Caco-2 (cell line): ENCODE measurements around the gene DPH1. TPM values are rescaled to one million over a fixed set of nuclear protein-coding genes. Genes with fewer than 3 reads are reported as not detected.

Experiments used
- BruUV-seq: library from RNA; stranded (reverse); fragments of 400-500 nt; replicated peaks from 2 replicates; lab custom pipeline; 2021; lab: Mats Ljungman, UMichigan
- CTCF ChIA-PET: fragments of 300-600 bp; sonication (Branson Sonifier 250); formaldehyde crosslinking; loops from one replicate; lab custom pipeline; 2022; ENCODE audit warnings: antibody characterized with exemption; lab: Charles Lee
- POLR2A ChIA-PET: fragments of 300-600 bp; sonication (Branson Sonifier 250); formaldehyde crosslinking; loops from one replicate; lab custom pipeline; 2022; ENCODE audit warnings: antibody characterized with exemption; lab: Charles Lee
- DNase-seq, 2 experiments: peaks; one replicate each; pipeline versions ENCODE4 v3.0.0 to v3.0.0-alpha.2; 2020 to 2022
- H3K27me3 ChIP-seq: replicated peaks from 2 replicates; pipeline ENCODE4 v1.6.0; 2011; ENCODE audit warnings: low read length; ENCODE audit not compliant: control insufficient read depth, insufficient read depth
- H3K36me3 ChIP-seq: 2 replicates; pipeline ENCODE4 v1.5.1; 2011; ENCODE audit warnings: low read length; ENCODE audit not compliant: control insufficient read depth, insufficient read depth
- H3K4me1 ChIP-seq: fragments of 250-450 bp; sonication (Bioruptor Pico); 2 replicates; pipeline ENCODE4 v1.5.1; 2020; ENCODE audit warnings: mild to moderate bottlenecking
- H3K4me3 ChIP-seq: 2 replicates; pipeline ENCODE4 v1.5.1; 2011; ENCODE audit warnings: low read depth, mild to moderate bottlenecking, control low read depth, low read length
- H3K9me3 ChIP-seq: fragments of 250-450 bp; sonication (Bioruptor Pico); 2 replicates; pipeline ENCODE4 v1.5.1; 2020; ENCODE audit warnings: mild to moderate bottlenecking, moderate library complexity
- H3K27ac Mint-ChIP-seq: one replicate; pipeline ENCODE4 v1.8.0; 2022; ENCODE audit warnings: mixed read lengths; ENCODE audit not compliant: unreplicated experiment
- H3K27me3 Mint-ChIP-seq: one replicate; pipeline ENCODE4 v1.8.0; 2022; ENCODE audit warnings: mixed read lengths; ENCODE audit not compliant: insufficient read depth, unreplicated experiment
- H3K36me3 Mint-ChIP-seq: one replicate; pipeline ENCODE4 v1.8.0; 2022; ENCODE audit warnings: mild to moderate bottlenecking, mixed read lengths; ENCODE audit not compliant: insufficient read depth, unreplicated experiment
- H3K4me1 Mint-ChIP-seq: one replicate; pipeline ENCODE4 v1.8.0; 2022; ENCODE audit warnings: low read depth, mixed read lengths; ENCODE audit not compliant: unreplicated experiment
- H3K4me3 Mint-ChIP-seq: one replicate; pipeline ENCODE4 v1.8.0; 2022; ENCODE audit warnings: mild to moderate bottlenecking, moderate library complexity, mixed read lengths; ENCODE audit not compliant: unreplicated experiment
- H3K9me3 Mint-ChIP-seq: one replicate; pipeline ENCODE4 v1.8.0; 2022; ENCODE audit warnings: mixed read lengths; ENCODE audit not compliant: unreplicated experiment
- intact Hi-C: fragments of 100-400 bp; cut with micrococcal nuclease; formaldehyde crosslinking; loops from one replicate; pipeline ENCODE4 v1.10.0; 2022; ENCODE audit not compliant: unreplicated experiment
- total RNA-seq: library from RNA; stranded (reverse); gene quantifications from 2 replicates; pipeline ENCODE4 v1.2.3, GENCODE V29; 2022
- TF ChIP-seq, protein P1 (sequence below), 2 experiments: fragments of 200-600 bp in 1 of 2; IDR thresholded peaks; 1 replicate in 1 of 2; 2 replicates in 1 of 2; pipeline versions ENCODE4 v1.5.1 to v1.8.0; 2011 to 2022; ENCODE audit warnings: antibody characterized with exemption in 1 of 2, control low read depth in 1 of 2, inconsistent platforms in 1 of 2, low read depth in 1 of 2, low read length in 1 of 2, mild to moderate bottlenecking in 1 of 2, moderate library complexity in 1 of 2; ENCODE audit not compliant: insufficient read depth in 1 of 2, severe bottlenecking in 1 of 2, unreplicated experiment in 1 of 2

DPH1 gene
- total RNA-seq, 1 experiment from 2014 or later, result 52.0 TPM

DNA sequence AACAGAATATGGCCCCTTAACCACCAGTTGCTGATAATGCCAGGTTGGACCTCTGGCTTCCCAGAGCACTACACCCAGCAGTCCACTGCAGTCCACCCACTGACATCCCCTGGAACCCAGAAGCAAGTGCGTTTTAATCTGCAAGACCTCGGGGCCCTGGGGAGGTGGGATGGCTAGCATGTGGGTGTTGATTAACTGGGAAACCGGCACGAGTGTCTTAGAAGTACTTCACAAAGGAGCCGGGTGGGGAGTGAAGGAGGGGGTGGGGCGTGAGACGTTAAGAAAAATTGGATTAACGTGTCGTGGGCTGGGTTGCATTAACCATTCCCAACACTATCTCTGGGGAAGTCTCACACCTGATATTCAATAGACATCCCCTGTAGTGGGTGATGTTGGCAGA lies 18.9 kb downstream of the DPH1 start:
- Mint-ChIP-seq H3K4me3 (peak overlapping the region; percentile 70), H3K36me3 (peaks cover 27% of the 10 kb centered on the region), H3K27me3 (peaks cover 12% of the 10 kb centered on the region), H3K4me1 (no peaks in the 10 kb centered on the region), H3K27ac (peak overlapping the region; percentile 49), H3K9me3 (no peaks in the 10 kb centered on the region)
- Histone ChIP-seq H3K27me3 (no peaks in the 10 kb centered on the region), H3K4me3 (peak overlapping the region; percentile 53), H3K4me1 (peaks cover 16% of the 10 kb centered on the region), H3K9me3 (no peaks in the 10 kb centered on the region), H3K36me3 (no peaks in the 10 kb centered on the region)
- POLR2A ChIA-PET, result no interaction called here
- intact Hi-C loops, result no loop called here
- no TSS peak for BruUV-seq
- TF ChIP-seq, protein P1, sequence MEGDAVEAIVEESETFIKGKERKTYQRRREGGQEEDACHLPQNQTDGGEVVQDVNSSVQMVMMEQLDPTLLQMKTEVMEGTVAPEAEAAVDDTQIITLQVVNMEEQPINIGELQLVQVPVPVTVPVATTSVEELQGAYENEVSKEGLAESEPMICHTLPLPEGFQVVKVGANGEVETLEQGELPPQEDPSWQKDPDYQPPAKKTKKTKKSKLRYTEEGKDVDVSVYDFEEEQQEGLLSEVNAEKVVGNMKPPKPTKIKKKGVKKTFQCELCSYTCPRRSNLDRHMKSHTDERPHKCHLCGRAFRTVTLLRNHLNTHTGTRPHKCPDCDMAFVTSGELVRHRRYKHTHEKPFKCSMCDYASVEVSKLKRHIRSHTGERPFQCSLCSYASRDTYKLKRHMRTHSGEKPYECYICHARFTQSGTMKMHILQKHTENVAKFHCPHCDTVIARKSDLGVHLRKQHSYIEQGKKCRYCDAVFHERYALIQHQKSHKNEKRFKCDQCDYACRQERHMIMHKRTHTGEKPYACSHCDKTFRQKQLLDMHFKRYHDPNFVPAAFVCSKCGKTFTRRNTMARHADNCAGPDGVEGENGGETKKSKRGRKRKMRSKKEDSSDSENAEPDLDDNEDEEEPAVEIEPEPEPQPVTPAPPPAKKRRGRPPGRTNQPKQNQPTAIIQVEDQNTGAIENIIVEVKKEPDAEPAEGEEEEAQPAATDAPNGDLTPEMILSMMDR (IDR thresholded peaks at IDR 0.05; ENCODE audit: insufficient read depth in 1 of 2, low read depth in 1 of 2, low read length in 1 of 2, severe bottlenecking in 1 of 2, unreplicated experiment in 1 of 2), result no peak
- no peak for DNase-seq
- CTCF ChIA-PET, result interaction anchor here (1.2 kb wide), 1 partner anchor 140 kb away, joined by 4 read pairs; no protein-coding TSS in a partner anchor

DNA sequence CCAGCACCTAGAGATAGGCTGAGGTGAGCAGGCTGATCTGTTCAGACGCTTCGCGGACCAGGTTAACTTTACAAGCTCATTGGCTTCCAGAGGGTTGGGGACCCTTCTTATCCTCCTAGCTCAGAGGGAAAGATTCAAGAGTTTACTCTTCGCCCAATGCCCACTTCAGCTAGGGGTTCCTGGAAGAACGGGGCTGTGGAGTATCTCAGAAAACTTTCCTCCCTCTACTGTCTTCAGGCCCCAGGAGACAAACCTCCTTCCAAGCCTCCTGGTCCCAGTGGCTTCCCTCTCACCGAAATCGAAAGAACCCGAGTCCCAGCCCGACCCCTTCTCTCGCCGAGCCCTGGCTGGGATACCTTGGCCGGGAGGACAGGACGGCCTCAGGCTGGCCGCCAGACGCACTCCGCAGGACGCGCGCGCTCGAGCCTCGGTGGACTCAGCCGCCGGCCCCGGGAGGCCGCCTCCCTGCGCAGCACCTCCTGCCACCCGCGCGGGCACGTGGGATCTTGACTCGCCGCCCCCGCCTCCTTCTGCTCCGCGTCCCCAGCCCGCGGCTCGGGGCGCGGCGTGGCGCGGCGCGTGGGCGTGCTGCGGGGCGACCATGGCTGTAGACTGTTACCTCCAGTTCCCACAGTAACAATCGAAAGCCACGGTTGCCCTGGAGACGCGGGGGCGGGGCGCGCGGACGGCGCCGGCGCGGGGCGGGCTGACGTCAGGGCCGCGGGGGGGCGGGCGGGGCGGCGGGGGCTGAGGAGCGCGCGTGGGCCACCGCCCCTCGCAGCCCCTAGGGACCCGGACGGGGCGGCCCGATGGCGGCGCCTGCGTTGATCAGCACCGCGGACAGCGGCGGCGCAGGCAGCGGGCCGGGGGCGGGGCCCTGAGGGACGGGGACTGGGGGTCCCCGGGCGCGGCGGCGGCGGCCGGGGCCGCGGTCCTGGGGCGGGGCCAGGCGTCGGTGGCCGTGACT lies 19.7 kb downstream of the DPH1 start:
- Mint-ChIP-seq H3K27me3 (peaks cover 12% of the 10 kb centered on the region), H3K27ac (peak overlapping the region; percentile 49)
- H3K4me3 ChIP-seq, result peak overlapping the region; percentile 53

More for the DNA sequence above, 19.7 kb downstream of the DPH1 start:
- Histone ChIP-seq H3K36me3 (no peaks in the 10 kb centered on the region), H3K9me3 (no peaks in the 10 kb centered on the region), H3K27me3 (no peaks in the 10 kb centered on the region), H3K4me1 (peaks cover 16% of the 10 kb centered on the region)
- TF ChIP-seq, protein P1 (IDR thresholded peaks at IDR 0.05; ENCODE audit: insufficient read depth in 1 of 2, low read depth in 1 of 2, low read length in 1 of 2, severe bottlenecking in 1 of 2, unreplicated experiment in 1 of 2), result no peak
- BruUV-seq, result TSS peak; percentile 51
- Mint-ChIP-seq H3K4me3 (peak overlapping the region; percentile 70), H3K9me3 (no peaks in the 10 kb centered on the region), H3K36me3 (peaks cover 28% of the 10 kb centered on the region), H3K4me1 (no peaks in the 10 kb centered on the region)
- ChIA-PET POLR2A (no interaction called here), CTCF (interaction anchor here (0.7 to 1.3 kb wide), 5 partner anchors 141 to 474 kb away, joined by 3 to 6 read pairs (median 4); no protein-coding TSS in a partner anchor)
- peak; percentile 84 to 90 for DNase-seq
- intact Hi-C loops, result loop anchor here (5.0 to 10.0 kb wide), 3 partner anchors 123 to 303 kb away; no protein-coding TSS in a partner anchor
